CD4-positive, alpha-beta T cell (primary cell): ENCODE data around the gene RASL11B. TPM values are rescaled to one million over a fixed set of nuclear protein-coding genes. Genes with fewer than 3 reads are reported as not detected.

Source experiments
- ATAC-seq: fragments of 200-7000 bp; cut with Tn5 transposase; one replicate; pipeline ENCODE4 v1.10.0; 2022; ENCODE audit warnings: mild to moderate bottlenecking; ENCODE audit not compliant: poor library complexity
- CTCF ChIA-PET: fragments of 350-600 bp; sonication (Branson Sonifier 250); formaldehyde crosslinking; loops from one replicate; lab custom pipeline; 2021; ENCODE audit warnings: antibody characterized with exemption, inconsistent platforms; lab: Charles Lee
- POLR2A ChIA-PET: fragments of 350-600 bp; sonication (Branson Sonifier 250); formaldehyde crosslinking; loops from one replicate; lab custom pipeline; 2021; ENCODE audit warnings: antibody characterized with exemption, inconsistent platforms; lab: Charles Lee
- DNase-seq, 14 experiments: peaks; one replicate each; pipeline ENCODE4 v3.0.0-alpha.2; 2013 to 2020; ENCODE audit warnings: mixed read lengths in 2 of 14
- H3K27ac ChIP-seq, 2 donors: one replicate each; pipeline versions ENCODE4 v1.5.1 to v1.7.0; 2013; ENCODE audit warnings: low read length in 2 of 2, low read depth in 1 of 2, mild to moderate bottlenecking in 1 of 2
- H3K27me3 ChIP-seq, 2 experiments: 1 replicate in 1 of 2; 2 replicates in 1 of 2; pipeline versions ENCODE4 v1.6.1 to v1.7.0; 2013; ENCODE audit warnings: low read length in 2 of 2, control low read depth in 1 of 2, mild to moderate bottlenecking in 1 of 2, moderate library complexity in 1 of 2; ENCODE audit not compliant: insufficient read depth in 2 of 2, control insufficient read depth in 1 of 2
- H3K36me3 ChIP-seq: one replicate; pipeline ENCODE4 v1.6.1; 2013; ENCODE audit warnings: low read length, control low read depth; ENCODE audit not compliant: insufficient read depth
- H3K4me1 ChIP-seq: one replicate; pipeline ENCODE4 v1.6.1; 2013; ENCODE audit warnings: low read length, control low read depth; ENCODE audit not compliant: insufficient read depth
- H3K4me3 ChIP-seq: one replicate; pipeline ENCODE4 v1.5.1; 2013; ENCODE audit warnings: mild to moderate bottlenecking, low read length, moderate library complexity
- H3K9me3 ChIP-seq, 2 experiments: 1 replicate in 1 of 2; 2 replicates in 1 of 2; pipeline versions ENCODE4 v1.6.1 to v1.7.0; 2013; ENCODE audit warnings: low read length in 2 of 2, mild to moderate bottlenecking in 2 of 2, control low read depth in 1 of 2, moderate library complexity in 1 of 2; ENCODE audit not compliant: control insufficient read depth in 1 of 2, insufficient read depth in 1 of 2
- H3K27ac Mint-ChIP-seq: one replicate; pipeline ENCODE4 v1.8.0; 2020; ENCODE audit warnings: mixed read lengths
- H3K27me3 Mint-ChIP-seq: one replicate; pipeline ENCODE4 v1.8.0; 2021; ENCODE audit warnings: mixed read lengths
- H3K36me3 Mint-ChIP-seq: one replicate; pipeline ENCODE4 v1.8.0; 2021; ENCODE audit warnings: low read depth, mixed read lengths
- H3K4me1 Mint-ChIP-seq: one replicate; pipeline ENCODE4 v1.8.0; 2021; ENCODE audit warnings: low read depth, mixed read lengths
- H3K4me3 Mint-ChIP-seq: one replicate; pipeline ENCODE4 v1.8.0; 2020; ENCODE audit warnings: mild to moderate bottlenecking, mixed read lengths
- H3K9me3 Mint-ChIP-seq: one replicate; pipeline ENCODE4 v1.8.0; 2020; ENCODE audit warnings: mixed read lengths
- intact Hi-C, 2 experiments: fragments of 100-400 bp; cut with DNase I in 1 of 2; cut with micrococcal nuclease in 1 of 2; formaldehyde crosslinking; loops; one replicate each; pipeline versions ENCODE4 v1.15.1 to v1.9.0; 2023 to 2025; cut with DNase I, micrococcal nuclease
- total RNA-seq, 174 experiments: library from RNA in 2 of 174; stranded (reverse) in 2 of 174; gene quantifications; one replicate each; pipeline ENCODE4 v1.2.3 and lab custom pipeline; 2021 to 2026
- TF ChIP-seq, protein P1 (sequence below): fragments of 200-600 bp; IDR thresholded peaks from one replicate; pipeline ENCODE4 v1.8.0; 2022; ENCODE audit warnings: antibody characterized with exemption, mild to moderate bottlenecking

RASL11B gene
- total RNA-seq, 2 experiments from 2014 or later = 0.31 to 0.63 TPM

DNA sequence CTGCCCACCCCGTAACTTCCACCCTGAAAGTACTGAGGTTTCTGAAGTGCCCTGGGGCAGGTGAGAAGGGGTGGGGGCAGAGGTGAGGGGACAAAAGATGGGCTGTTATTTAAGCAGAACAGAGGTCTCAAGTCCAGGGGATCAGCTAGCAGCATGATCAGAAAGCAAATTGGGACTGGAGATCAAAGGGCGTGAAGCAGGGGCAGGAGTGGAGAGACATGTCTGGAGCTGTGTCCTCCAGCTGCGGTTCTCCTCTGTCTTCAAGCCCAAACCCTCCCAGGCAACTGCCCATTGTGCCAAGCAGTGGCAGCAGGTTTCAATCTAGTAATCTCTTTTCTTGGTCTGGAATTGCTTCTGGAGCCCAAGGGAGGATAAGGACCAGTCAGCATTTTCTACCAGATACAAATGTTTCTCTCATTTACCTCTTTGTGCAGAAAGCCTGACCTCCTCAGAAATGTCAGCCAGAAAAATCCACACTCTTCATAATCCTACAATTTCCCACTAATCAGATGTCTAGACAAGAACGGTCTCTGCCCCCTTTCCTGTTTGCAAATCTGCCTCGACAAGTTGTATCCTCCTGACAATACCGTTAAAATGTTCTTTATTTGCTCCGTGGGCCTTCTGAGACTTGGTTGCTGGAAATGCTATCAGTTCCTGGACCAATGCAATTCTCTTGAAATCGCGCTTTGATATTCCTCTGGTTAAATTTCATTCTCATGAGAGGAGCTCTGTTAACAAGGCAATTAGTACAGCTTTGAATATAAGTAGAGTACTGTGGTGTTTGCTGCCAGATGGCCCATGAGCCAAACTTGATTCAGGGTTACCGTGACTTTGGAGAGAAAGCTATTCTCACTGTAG, 23.2 kb upstream of the RASL11B start:
- ATAC-seq = no peak
- Mint-ChIP-seq H3K27ac (no peak overlapping the region), H3K27me3 (no peaks in the 10 kb centered on the region), H3K4me1 (no peaks in the 10 kb centered on the region), H3K36me3 (no peaks in the 10 kb centered on the region), H3K4me3 (no peak overlapping the region), H3K9me3 (no peaks in the 10 kb centered on the region)
- H3K4me3 ChIP-seq = no peak overlapping the region
- intact Hi-C loops = no loop called here
- TF ChIP-seq, protein P1, sequence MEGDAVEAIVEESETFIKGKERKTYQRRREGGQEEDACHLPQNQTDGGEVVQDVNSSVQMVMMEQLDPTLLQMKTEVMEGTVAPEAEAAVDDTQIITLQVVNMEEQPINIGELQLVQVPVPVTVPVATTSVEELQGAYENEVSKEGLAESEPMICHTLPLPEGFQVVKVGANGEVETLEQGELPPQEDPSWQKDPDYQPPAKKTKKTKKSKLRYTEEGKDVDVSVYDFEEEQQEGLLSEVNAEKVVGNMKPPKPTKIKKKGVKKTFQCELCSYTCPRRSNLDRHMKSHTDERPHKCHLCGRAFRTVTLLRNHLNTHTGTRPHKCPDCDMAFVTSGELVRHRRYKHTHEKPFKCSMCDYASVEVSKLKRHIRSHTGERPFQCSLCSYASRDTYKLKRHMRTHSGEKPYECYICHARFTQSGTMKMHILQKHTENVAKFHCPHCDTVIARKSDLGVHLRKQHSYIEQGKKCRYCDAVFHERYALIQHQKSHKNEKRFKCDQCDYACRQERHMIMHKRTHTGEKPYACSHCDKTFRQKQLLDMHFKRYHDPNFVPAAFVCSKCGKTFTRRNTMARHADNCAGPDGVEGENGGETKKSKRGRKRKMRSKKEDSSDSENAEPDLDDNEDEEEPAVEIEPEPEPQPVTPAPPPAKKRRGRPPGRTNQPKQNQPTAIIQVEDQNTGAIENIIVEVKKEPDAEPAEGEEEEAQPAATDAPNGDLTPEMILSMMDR = no peak
- H3K4me1 ChIP-seq = no peaks in the 10 kb centered on the region
- ChIA-PET CTCF (no interaction called here), POLR2A (no interaction called here)
- H3K27me3 ChIP-seq = no peaks in the 10 kb centered on the region
- no peaks in the 10 kb centered on the region for H3K36me3 ChIP-seq
- H3K27ac ChIP-seq = no peak overlapping the region
- DNase-seq = no peak
- no peaks in the 10 kb centered on the region for H3K9me3 ChIP-seq

GRCh38 chr4:52840531-52841370, 21.4 kb upstream of the RASL11B start:
- H3K4me3 ChIP-seq = no peak overlapping the region
- H3K9me3 ChIP-seq = no peaks in the 10 kb centered on the region
- H3K27ac Mint-ChIP-seq = no peak overlapping the region
- H3K4me3 Mint-ChIP-seq = no peak overlapping the region
- ATAC-seq (no peak), DNase-seq (no peak)
- intact Hi-C loops = no loop called here
- CTCF ChIA-PET = no interaction called here
- POLR2A ChIA-PET = no interaction called here
- no peaks in the 10 kb centered on the region for H3K9me3 Mint-ChIP-seq
- no peaks in the 10 kb centered on the region for H3K36me3 ChIP-seq
- no peaks in the 10 kb centered on the region for H3K4me1 Mint-ChIP-seq
- no peaks in the 10 kb centered on the region for H3K27me3 ChIP-seq
- no peak overlapping the region for H3K27ac ChIP-seq
- TF ChIP-seq, protein P1 = no peak
- H3K27me3 Mint-ChIP-seq = no peaks in the 10 kb centered on the region
- no peaks in the 10 kb centered on the region for H3K4me1 ChIP-seq
- H3K36me3 Mint-ChIP-seq = no peaks in the 10 kb centered on the region

- H3K4me1 ChIP-seq = no peaks in the 10 kb centered on the region
- H3K36me3 ChIP-seq = no peaks in the 10 kb centered on the region
- intact Hi-C loops = no loop called here
- H3K27me3 ChIP-seq = no peaks in the 10 kb centered on the region
- DNase-seq (no peak), ATAC-seq (no peak)
- Mint-ChIP-seq H3K9me3 (no peaks in the 10 kb centered on the region), H3K27me3 (no peaks in the 10 kb centered on the region), H3K4me3 (no peak overlapping the region), H3K36me3 (no peaks in the 10 kb centered on the region), H3K4me1 (no peaks in the 10 kb centered on the region), H3K27ac (no peak overlapping the region)
- no peaks in the 10 kb centered on the region for H3K9me3 ChIP-seq
- H3K27ac ChIP-seq = no peak overlapping the region
- POLR2A ChIA-PET = no interaction called here
- TF ChIP-seq, protein P1 = no peak
- H3K4me3 ChIP-seq = no peak overlapping the region
- CTCF ChIA-PET = no interaction called here
These were observed 20.2 kb upstream of the RASL11B start for GRCh38 chr4:52841682-52842456.
